CD4-positive, alpha-beta T cell treated with Interleukin-4 for 4 hours (primary cell): ENCODE measurements around the gene SLC19A1.

Experiments used
- DNase-seq: peaks from one replicate; pipeline ENCODE4 v3.0.0-alpha.2; 2020

SLC19A1 gene

GRCh38 chr21:45543710-45544448, 1.6 kb upstream of the SLC19A1 start:
- DNase-seq = no peak

GRCh38 chr21:45543371-45543709, 1.1 kb upstream of the SLC19A1 start:
- no peak for DNase-seq

GRCh38 chr21:45542667-45543370, 579 bp upstream of the SLC19A1 start:
- no peak for DNase-seq

- peak; percentile 57 for DNase-seq
Observed at GRCh38 chr21:45541221-45542039, 810 bp downstream of the SLC19A1 start.

GRCh38 chr21:45540601-45540970, 1.7 kb downstream of the SLC19A1 start:
- DNase-seq = no peak

GRCh38 chr21:45539796-45540600, 2.2 kb downstream of the SLC19A1 start:
- no peak for DNase-seq

GRCh38 chr21:45539046-45539795, 3.0 kb downstream of the SLC19A1 start:
- no peak for DNase-seq

- DNase-seq = no peak
Observed at GRCh38 chr21:45538381-45539045, 3.7 kb downstream of the SLC19A1 start.

GRCh38 chr21:45537746-45538291, 4.4 kb downstream of the SLC19A1 start:
- no peak for DNase-seq

GRCh38 chr21:45537111-45537745, 5.0 kb downstream of the SLC19A1 start:
- no peak for DNase-seq

- DNase-seq = no peak
Observed at GRCh38 chr21:45536301-45537081, 5.7 kb downstream of the SLC19A1 start.

- DNase-seq = no peak
Observed at GRCh38 chr21:45535341-45536081, 6.7 kb downstream of the SLC19A1 start.

- DNase-seq = no peak
Observed at GRCh38 chr21:45534636-45535331, 7.5 kb downstream of the SLC19A1 start.

- DNase-seq = no peak
Observed at GRCh38 chr21:45533846-45534635, 8.2 kb downstream of the SLC19A1 start.

- no peak for DNase-seq
Observed at GRCh38 chr21:45533361-45533845, 8.8 kb downstream of the SLC19A1 start.

- no peak for DNase-seq
Observed at GRCh38 chr21:45532826-45533360, 9.3 kb downstream of the SLC19A1 start.
